NCI-H226 (cell line): ENCODE results near the gene HECTD4.

Experiments used
- DNase-seq: peaks from one replicate; pipeline ENCODE4 v3.0.0-alpha.2; 2015

Gene HECTD4

GRCh38 chr12:112196196-112196875, 185.9 kb downstream of the HECTD4 start:
- no peak for DNase-seq

DNA sequence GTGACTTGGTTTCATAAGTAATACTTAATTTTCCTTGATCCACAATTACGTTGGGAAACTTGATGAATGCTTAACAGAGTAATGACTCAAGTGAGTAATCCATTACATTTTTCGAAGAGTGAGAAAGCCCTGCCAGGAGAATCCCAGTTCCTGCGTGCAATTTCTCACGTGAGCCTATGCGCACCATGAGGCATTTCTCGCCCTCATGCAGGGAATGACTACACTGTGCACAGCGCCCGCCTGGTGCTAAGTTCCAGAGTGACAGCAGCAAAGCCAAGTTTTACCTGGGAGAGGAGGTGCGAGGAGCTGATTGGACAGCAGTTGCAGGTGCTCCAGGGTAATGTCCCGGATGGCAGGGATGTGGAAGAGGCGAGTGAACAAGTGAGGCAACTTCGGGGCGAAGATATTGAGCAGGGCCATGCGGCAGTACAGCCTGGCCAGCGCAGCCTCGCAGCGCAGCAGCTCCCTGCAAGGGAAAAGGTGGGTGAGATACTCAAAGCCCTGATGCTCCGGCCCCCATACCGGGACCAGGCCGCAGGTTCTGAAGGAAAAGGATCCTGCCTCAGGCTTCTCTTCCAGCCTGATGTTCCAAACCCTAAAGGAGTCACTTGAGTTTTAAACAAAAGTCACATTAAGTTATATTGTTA, 187.5 kb downstream of the HECTD4 start:
- DNase-seq: no peak

DNA sequence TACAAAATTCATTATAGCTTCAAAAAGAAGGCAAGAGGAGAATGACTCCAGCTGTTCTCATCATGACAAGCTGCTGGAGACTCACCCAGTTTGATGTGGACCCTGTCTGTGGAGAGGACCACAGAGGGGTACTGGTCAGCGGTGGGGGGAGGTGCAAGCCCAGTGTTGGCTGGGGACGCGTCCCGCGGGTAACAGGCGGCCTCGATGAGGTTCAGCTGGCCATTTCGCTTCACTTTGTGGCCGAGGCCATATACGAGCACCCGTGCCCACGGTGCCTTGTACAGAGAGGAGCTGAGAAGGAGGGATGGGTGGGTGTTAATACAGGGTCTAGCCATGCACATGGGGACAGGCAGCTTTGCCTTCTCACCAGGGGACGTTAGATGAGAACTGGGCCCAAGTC, 189.8 kb downstream of the HECTD4 start:
- DNase-seq: no peak

- no peak for DNase-seq
These were observed 190.3 kb downstream of the HECTD4 start for GRCh38 chr12:112191840-112192321.

DNA sequence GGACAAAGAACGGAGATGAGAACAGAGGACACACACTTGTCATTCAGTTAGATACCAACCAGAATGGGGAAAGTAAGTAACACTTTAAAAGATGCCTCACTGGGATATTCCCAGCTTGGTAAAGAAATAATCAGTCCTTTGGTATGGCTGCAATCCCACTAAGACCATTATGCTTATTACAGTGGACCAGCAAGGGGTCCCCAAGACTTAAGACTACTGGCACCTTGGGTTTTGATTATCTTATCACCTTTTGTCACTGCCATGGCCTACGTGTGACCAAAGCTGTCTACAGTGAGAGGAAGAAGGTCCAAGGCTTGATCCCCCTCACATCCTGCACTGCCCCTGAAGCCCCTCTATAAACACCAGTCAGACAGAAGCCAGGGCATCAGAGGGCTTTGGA, 191.0 kb downstream of the HECTD4 start:
- no peak for DNase-seq

- no peak for DNase-seq
These were observed 191.8 kb downstream of the HECTD4 start for GRCh38 chr12:112190231-112191025.

GRCh38 chr12:112188130-112188830, 194.0 kb downstream of the HECTD4 start:
- DNase-seq: no peak

DNA sequence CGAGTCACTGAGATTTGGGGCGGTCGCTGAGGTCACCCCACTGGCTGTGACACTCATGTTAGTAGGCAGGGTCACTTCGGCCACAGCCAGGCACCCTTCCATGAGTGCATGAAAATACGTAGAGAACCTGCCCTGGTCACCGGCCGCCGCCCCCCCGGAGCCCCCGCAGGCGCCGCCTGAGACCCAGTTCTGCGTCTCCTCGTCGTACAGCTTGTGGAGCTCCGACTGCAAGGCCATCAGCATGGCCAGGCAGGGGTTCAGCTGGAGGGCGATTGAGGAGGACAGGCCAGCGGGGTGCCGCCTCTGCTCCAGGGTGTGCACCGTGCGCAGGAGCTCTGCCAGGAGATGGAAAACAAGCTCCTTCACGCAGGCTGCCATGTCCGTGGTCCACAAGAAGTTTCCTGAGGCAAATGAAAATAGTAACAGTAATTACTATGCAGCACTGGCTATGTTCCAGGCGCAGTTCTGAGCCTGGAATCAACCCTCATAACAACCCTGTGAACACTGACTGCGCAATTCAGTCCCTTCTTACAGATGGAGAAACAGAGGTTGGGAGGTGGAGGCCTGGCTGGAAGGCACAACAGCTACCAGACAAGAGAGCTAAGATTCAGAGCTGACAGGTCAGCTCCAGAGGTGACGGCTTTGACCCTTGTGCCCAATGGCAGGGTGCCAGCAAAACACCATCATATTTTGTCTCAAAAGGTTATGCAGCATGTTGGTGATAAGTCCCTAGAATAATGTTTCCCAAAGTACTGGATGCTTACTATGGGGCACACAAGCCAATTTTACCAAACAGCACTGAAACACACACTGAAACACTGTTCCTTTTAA, 196.9 kb downstream of the HECTD4 start:
- DNase-seq: no peak

DNA sequence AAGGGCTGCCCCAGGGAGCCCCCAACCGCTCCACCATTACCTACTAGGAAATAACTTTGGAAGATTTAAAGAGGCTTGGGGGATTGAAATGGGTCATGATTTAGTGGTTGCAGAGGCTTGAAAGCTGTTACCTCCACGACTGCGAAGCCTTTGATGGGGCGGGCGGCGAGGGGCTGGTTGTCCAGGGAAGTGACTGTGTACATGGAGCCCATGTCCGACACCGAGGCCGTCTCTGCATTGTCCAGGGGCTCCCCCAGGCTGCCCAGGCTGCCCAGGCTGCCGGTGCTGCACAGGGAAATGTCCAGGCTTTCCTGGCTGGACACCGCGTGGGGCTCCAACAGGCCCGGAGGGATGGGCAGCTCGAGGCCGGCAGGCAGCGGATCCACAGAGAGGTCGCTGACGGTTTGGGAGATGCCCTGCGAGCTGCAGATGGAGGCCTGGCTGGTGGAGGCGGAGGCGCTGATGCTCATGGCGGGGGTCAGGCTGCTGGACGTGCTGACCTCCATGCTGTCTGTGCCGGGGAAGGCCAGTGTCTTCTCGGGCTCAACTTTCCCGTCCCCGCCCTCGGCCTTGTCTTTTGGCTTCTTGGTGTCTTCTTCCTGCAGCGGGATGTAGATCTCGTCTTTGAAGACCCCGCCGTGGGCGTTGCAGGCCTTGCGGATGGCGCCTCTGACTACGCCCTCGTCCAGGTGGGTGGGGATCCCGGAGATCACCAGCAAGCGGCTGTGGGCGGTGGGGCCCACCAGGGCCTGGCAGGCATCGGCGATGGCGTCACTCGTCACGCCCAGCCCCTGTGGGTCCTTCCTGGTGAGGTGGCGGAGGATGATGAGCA, 198.0 kb downstream of the HECTD4 start:
- DNase-seq: no peak

- DNase-seq: no peak
These were observed 198.8 kb downstream of the HECTD4 start for GRCh38 chr12:112183141-112184021.

- DNase-seq: no peak
These were observed 199.7 kb downstream of the HECTD4 start for GRCh38 chr12:112182499-112182898.

- DNase-seq: no peak
These were observed 201.8 kb downstream of the HECTD4 start for GRCh38 chr12:112180422-112180821.

GRCh38 chr12:112179916-112180315, 202.3 kb downstream of the HECTD4 start:
- no peak for DNase-seq

DNA sequence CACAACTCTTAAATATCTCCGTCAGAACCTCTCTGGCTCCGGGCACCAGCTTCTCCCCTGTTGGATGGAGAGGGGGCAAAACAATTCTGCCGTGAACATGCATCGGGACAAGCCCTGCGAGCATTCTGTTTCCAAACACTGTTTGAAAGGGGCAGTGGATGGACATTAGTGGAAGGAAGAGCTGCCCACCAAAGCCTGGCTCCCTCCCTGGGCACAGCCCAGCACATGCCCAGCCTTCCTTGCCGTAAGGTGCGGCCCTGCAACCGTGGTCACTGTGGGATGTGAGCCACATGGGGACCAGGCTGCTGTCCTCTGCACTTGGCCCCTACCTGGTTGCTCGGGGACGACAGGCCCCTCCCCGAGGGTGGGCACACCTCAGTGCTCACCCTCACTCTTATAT, 202.9 kb downstream of the HECTD4 start:
- DNase-seq: no peak

DNA sequence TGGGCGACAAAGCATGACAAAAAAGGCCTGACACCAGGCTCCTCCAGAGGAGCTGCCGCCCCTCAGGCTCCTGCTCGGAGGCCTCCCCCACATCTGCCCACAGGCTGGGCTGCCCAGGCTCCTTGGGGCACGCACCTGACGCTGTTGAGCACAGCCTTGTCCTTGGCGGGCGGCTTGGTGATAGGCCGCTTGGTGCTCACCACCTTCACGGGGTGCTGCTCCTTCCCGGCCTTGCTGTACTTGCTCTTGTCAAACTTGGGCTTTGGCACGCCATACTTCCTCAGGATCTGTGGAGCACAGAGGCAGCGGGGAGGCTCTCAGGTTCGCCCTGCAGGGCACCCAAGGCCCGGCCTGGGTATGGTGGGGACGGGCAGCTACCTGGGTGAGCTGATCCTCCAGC, 203.4 kb downstream of the HECTD4 start:
- DNase-seq: no peak

GRCh38 chr12:112176321-112177010, 205.8 kb downstream of the HECTD4 start:
- no peak for DNase-seq

GRCh38 chr12:112175361-112176155, 206.7 kb downstream of the HECTD4 start:
- no peak for DNase-seq

DNA sequence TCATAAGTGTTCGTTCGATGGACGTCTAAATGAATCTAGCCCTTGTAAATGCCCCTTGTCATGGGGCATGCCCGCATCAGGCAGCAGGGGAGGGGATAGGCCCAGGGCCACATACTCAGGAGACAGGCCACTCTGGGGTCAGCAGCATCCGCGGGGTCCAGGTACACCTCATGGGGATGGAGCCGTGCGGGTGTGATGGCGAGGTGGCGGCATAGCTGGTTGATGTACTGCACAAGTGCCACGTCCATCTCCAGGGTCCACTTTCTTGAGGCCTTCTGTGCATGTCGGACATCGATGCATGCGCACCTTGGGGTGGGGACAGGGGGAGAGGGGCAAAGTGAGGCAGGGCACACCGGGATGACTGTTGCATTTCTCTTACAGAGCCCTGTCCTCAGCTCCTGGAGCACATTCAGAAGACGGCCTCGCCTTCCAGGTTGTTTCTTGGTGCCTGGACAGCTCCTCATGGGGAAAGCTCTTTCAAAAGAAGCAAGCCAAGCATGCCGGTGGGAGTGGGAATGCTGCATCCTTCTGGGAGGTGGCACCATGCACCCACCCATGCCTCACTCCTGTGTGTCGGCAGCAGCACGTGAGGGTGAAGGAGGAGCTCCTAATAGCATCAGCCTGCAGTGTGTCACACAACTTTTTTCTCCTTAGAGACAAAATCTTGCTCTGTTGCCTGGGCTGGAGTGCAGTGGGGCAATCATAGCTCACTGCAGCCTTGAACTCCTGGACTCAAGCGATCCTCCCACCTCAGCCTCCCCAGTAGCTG, 209.5 kb downstream of the HECTD4 start:
- no peak for DNase-seq
